ENCODE data around the gene SPACA4. TPM values are rescaled to one million over a fixed set of nuclear protein-coding genes. Genes with fewer than 3 reads are reported as not detected.

Gene SPACA4
- total and polyA plus RNA-seq, 2 of the 4 experiments (the other 2 are of a cell fraction) = not detected

DNA sequence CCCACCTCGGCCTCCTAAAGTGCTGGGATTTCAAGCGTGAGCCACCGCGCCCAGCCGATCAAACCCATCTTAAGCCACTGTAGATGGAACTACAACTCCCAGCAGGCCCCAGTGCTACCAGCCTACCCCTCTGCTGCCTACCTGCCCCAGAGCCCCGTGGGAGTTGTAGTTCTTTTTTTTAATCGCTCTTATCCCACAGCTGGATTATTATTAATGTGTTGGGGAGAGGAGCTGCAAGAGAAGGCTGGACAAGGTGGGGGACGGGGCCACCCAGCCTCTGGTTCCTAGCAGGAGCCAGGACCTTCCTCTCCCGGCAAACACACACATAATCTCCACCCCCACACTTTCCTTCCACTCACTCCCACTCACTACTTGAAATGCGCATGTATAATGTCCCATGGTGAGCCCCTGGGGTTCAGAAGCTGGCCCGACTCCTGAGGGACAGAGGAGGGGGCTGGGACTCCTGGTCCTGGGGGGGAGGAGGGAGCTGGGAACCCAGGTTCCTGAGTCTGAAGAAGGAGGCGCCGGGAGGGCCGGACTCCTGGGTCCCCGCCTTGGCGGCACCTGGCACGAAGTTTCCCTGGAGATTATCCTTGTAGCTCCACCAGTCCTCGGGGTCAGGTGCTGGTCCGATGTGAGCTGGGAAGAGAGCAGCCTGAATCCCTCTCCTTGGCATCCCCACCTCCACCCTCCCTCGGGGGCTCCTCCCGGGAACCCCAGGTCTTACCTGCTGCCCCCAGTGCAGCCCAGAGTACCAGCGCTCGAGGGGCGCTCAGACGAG lies 38.5 kb downstream of the SPACA4 start:
- ATAC-seq (ENCODE audit: low read depth) (peak; percentile 75), DNase-seq (peak; percentile 65)
- H3K56ac ChIP-seq (ENCODE audit: extremely low read depth, insufficient read depth, low read length) = no peak overlapping the region
- no peak overlapping the region for H2BK120ac ChIP-seq (ENCODE audit: low read depth, low read length)
- CTCF ChIA-PET = interaction anchor here (0.6 to 1.4 kb wide), 3 partner anchors 138 to 326 kb away, joined by 3 to 6 read pairs (median 4); no protein-coding TSS in a partner anchor
- H3K36me3 ChIP-seq (ENCODE audit: control insufficient read depth, insufficient read depth, low read length) = no peaks in the 10 kb centered on the region
- H3K9me1 ChIP-seq (ENCODE audit: insufficient read depth, low read length) = no peaks in the 10 kb centered on the region; the same call in 1 of the 2 replicates
- no peak overlapping the region for H2BK20ac ChIP-seq (ENCODE audit: low read depth, low read length)
- peak overlapping the region; percentile 68 for H2AK9ac ChIP-seq (replicated peaks; ENCODE audit: low read depth, low read length, poor library complexity)
- peak overlapping the region; percentile 84; the same call in 1 of the 2 replicates for H3K4me2 ChIP-seq (ENCODE audit: low read depth, low read length)
- peaks cover 5% of the 10 kb centered on the region for H3K4me1 ChIP-seq (ENCODE audit: control insufficient read depth, insufficient read depth, low read length)
- H4K8ac ChIP-seq (ENCODE audit: low read depth in 2 of 2, low read length in 2 of 2) = peak overlapping the region; percentile 76 to 93; a peak in 2 of 4 replicates
- H2AFZ ChIP-seq (replicated peaks; ENCODE audit: low read length, poor library complexity) = peak overlapping the region; percentile 91
- H4K91ac ChIP-seq (ENCODE audit: insufficient read depth, low read depth, low read length) = no peak overlapping the region
- WGBS, 2 experiments (ENCODE audit: extremely low coverage in 2 of 2, insufficient read length in 1 of 2) = 5% methylated on average over 8 of the region's 25 CpGs; no CpG with 5 or more reads in 1 of the 2 experiments
- BruUV-seq (replicated peaks) = no TSS peak
- H4K5ac ChIP-seq (ENCODE audit: low read depth, low read length) = no peak overlapping the region
- no peak overlapping the region for H3K4ac ChIP-seq (ENCODE audit: low read depth, low read length)
- no peaks in the 10 kb centered on the region for H3K9me3 ChIP-seq (ENCODE audit: control insufficient read depth, insufficient read depth, low read length)
- H2BK15ac ChIP-seq (ENCODE audit: low read depth, low read length) = no peak overlapping the region
- H3K14ac ChIP-seq (replicated peaks; ENCODE audit: low read depth, low read length) = 0 out of 2 replicates have a peak overlapping the region, but pooled peaks have one; percentile 52
- in situ Hi-C loops (cut with MboI; ENCODE audit: low sequenced_read_pairs) (loop anchor here (10.0 kb wide), 2 partner anchors 190 to 320 kb away; partner anchors contain the start of genes FTL and HSD17B14), intact Hi-C loops (cut with micrococcal nuclease) (loop anchor here (5.0 to 10.0 kb wide), 2 partner anchors 197 to 320 kb away; partner anchors contain the start of gene FTL), dilution Hi-C loops (cut with HindIII; ENCODE audit: low sequenced_read_pairs, unreplicated experiment) (no loop called here)
- H4K20me1 ChIP-seq (ENCODE audit: insufficient read depth, low read length) = no peaks in the 10 kb centered on the region
- no peak for TF ChIP-seq MAZ (IDR thresholded peaks at IDR 0.05; ENCODE audit: borderline replicate concordance, low read depth, low read length)
- TF ChIP-seq RAD21 (IDR thresholded peaks at IDR 0.05; ENCODE audit: low read length) = no peak
- TF ChIP-seq RFX5 (IDR thresholded peaks at IDR 0.05; ENCODE audit: low read depth, low read length) = no peak
- TF ChIP-seq, protein P1, sequence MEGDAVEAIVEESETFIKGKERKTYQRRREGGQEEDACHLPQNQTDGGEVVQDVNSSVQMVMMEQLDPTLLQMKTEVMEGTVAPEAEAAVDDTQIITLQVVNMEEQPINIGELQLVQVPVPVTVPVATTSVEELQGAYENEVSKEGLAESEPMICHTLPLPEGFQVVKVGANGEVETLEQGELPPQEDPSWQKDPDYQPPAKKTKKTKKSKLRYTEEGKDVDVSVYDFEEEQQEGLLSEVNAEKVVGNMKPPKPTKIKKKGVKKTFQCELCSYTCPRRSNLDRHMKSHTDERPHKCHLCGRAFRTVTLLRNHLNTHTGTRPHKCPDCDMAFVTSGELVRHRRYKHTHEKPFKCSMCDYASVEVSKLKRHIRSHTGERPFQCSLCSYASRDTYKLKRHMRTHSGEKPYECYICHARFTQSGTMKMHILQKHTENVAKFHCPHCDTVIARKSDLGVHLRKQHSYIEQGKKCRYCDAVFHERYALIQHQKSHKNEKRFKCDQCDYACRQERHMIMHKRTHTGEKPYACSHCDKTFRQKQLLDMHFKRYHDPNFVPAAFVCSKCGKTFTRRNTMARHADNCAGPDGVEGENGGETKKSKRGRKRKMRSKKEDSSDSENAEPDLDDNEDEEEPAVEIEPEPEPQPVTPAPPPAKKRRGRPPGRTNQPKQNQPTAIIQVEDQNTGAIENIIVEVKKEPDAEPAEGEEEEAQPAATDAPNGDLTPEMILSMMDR (conservative IDR thresholded peaks at IDR 0.05; ENCODE audit: low read depth, low read length) = no peak
- no peak for TF ChIP-seq SMC3 (IDR thresholded peaks at IDR 0.05; ENCODE audit: low read depth, low read length)
- TF ChIP-seq, protein P2, sequence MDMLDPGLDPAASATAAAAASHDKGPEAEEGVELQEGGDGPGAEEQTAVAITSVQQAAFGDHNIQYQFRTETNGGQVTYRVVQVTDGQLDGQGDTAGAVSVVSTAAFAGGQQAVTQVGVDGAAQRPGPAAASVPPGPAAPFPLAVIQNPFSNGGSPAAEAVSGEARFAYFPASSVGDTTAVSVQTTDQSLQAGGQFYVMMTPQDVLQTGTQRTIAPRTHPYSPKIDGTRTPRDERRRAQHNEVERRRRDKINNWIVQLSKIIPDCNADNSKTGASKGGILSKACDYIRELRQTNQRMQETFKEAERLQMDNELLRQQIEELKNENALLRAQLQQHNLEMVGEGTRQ (IDR thresholded peaks at IDR 0.05; ENCODE audit: low read depth, low read length) = no peak
- no peak for TF ChIP-seq FOS (IDR thresholded peaks at IDR 0.05; ENCODE audit: low read depth, low read length)
- no peak for TF ChIP-seq MXI1 (IDR thresholded peaks at IDR 0.05; ENCODE audit: borderline replicate concordance, low read depth, low read length)
- no peak for TF ChIP-seq RCOR1 (IDR thresholded peaks at IDR 0.05; ENCODE audit: insufficient replicate concordance, low read length)
- TF ChIP-seq, protein P3, sequence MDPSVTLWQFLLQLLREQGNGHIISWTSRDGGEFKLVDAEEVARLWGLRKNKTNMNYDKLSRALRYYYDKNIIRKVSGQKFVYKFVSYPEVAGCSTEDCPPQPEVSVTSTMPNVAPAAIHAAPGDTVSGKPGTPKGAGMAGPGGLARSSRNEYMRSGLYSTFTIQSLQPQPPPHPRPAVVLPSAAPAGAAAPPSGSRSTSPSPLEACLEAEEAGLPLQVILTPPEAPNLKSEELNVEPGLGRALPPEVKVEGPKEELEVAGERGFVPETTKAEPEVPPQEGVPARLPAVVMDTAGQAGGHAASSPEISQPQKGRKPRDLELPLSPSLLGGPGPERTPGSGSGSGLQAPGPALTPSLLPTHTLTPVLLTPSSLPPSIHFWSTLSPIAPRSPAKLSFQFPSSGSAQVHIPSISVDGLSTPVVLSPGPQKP (IDR thresholded peaks at IDR 0.05; ENCODE audit: borderline replicate concordance, low read depth, low read length) = no peak
- TF ChIP-seq CHD1 (IDR thresholded peaks at IDR 0.05; ENCODE audit: low read depth, low read length) = no peak
- TF ChIP-seq MAFK (IDR thresholded peaks at IDR 0.05; ENCODE audit: low read depth, low read length) = no peak
- H3K27ac ChIP-seq (ENCODE audit: insufficient read depth, low read length) = no peak overlapping the region
- H3K4me3 ChIP-seq (ENCODE audit: insufficient read depth, low read depth, low read length) = no peak overlapping the region
- H3K18ac ChIP-seq (ENCODE audit: low read depth, low read length) = no peak overlapping the region
- H3K79me1 ChIP-seq (ENCODE audit: low read depth in 1 of 2, low read length in 2 of 2) = no peaks in the 10 kb centered on the region
- no peak overlapping the region for H2BK5ac ChIP-seq (ENCODE audit: low read depth, low read length, poor library complexity, severe bottlenecking)
- no peak overlapping the region for H3K23ac ChIP-seq (ENCODE audit: low read depth, low read length)
- POLR2A ChIA-PET (ENCODE audit: unreplicated experiment) = interaction anchor here (0.7 kb wide), 1 partner anchor 198 kb away, joined by 3 read pairs; no protein-coding TSS in a partner anchor
- no peak overlapping the region for H2AK5ac ChIP-seq (ENCODE audit: low read depth, low read length)
- no peaks in the 10 kb centered on the region for H3K27me3 ChIP-seq (ENCODE audit: control insufficient read depth, insufficient read depth, low read length)
- H3K9ac ChIP-seq (ENCODE audit: low read depth, low read length) = no peak overlapping the region
